NCI-H2171 (cell line): ENCODE results near the gene LOXL4.
"Not testable (repeated sequence)": the region's sequence is repeated elsewhere in the genome, so short reads cannot be mapped to it uniquely, and the experiment has no call there.

Experiments used
- DNase-seq: peaks from one replicate; lab custom pipeline; 2025; lab: John Stamatoyannopoulos, UW

LOXL4 gene

DNA sequence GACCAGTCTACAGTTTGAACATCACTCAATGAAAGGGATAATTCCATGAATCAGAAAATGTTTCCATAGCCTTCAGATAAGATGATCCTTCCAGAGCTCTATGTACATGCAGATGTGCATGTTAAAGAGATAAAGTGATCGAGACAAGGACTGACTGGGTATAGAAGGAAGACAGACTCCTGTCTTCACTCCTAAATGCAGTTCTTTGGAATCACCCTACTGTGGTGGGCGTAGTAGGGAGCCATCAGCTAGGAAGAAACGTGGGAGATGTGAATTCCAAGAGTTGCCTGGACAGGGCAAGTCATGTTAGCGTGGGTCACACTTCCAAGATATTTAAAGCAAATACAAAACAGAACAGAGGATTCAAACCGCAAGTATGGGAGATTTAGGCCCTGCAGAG lies 23.9 kb downstream of the LOXL4 start:
- DNase-seq, result no peak

- peak; percentile 8 for DNase-seq
These were observed 25.2 kb downstream of the LOXL4 start for GRCh38 chr10:98242823-98243222.

GRCh38 chr10:98240524-98240923 lies 27.5 kb downstream of the LOXL4 start:
- no peak for DNase-seq

DNA sequence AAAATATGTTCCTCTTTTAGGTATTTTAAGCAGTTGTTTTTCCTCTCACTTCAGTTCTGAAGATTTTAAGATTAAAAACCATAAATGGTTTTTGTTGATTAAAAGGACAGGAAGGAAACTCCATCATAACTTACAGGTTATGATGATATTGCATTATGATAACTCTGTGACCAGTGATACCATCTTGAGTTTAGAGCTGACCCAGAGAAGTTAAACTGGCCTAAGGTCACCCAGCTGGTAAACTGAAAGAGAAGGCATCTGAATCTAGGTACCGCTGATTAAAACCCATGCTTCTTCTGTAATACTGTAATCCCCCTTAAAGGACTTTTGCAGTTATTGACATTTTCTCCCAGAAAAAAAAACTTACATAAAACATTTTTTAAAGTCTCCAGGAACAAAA lies 29.6 kb downstream of the LOXL4 start:
- DNase-seq, result no peak

DNA sequence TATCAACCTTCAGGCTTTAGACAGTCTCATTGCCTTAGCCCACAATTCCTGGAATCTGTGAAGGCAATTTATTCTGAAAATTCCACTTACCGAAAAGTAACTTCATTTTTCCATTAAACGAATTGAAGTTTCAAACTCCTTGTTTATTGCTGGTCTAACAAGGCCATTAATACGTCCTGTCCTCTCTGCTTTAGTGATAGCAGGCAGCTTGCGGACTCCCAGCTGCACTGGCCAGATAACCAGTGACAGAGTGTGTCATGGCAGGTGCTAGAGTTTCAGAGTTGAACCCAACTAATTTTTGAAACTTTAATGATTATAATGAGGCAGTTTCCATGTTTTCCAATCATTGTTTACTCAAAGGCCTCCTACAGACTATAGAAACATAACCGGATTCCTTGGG lies 31.1 kb downstream of the LOXL4 start:
- DNase-seq, result no peak

- DNase-seq, result no peak
These were observed 32.1 kb downstream of the LOXL4 start for GRCh38 chr10:98235846-98236245.

GRCh38 chr10:98231417-98231816 lies 36.6 kb downstream of the LOXL4 start:
- DNase-seq, result no peak

DNA sequence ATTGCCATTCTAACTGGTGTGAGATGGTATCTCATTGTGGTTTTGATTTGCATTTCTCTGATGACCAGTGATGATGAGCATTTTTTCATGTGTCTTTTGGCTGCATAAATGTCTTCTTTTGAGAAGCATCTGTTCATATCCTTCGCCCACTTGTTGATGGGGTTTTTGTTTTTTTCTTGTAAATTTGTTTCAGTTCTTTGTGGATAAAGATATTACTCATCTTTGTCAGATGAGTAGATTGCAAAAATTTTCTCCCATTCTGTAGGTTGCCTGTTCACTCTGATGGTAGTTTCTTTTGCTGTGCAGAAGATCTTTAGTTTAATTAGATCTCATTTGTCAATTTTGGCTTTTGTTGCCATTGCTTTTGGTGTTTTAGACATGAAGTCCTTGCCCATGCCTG lies 39.7 kb downstream of the LOXL4 start:
- not testable (repeated sequence) for DNase-seq

GRCh38 chr10:98227713-98228112 lies 40.3 kb downstream of the LOXL4 start:
- not testable (repeated sequence) for DNase-seq

- DNase-seq, result no peak
These were observed 41.4 kb downstream of the LOXL4 start for GRCh38 chr10:98226508-98227144.

- no peak for DNase-seq
These were observed 43.0 kb downstream of the LOXL4 start for GRCh38 chr10:98224996-98225395.

DNA sequence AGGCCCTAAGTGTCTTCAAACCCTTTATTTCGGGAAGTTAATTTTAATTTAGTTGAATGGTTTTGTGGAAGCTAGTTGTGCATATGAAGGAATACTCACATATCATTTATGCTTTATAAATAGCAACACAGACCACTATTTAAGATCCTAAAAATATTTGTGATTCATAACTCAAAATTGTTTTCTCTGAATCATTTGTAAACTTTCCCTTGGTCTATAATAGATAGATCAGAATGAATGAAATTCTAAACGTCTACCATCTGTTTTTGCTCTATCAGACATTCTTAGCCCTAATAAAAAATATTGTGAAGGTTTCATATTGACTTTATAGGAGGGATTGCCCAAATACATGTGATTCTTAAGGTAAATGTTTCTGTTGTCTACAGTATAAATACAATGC lies 43.5 kb downstream of the LOXL4 start:
- DNase-seq, result no peak

DNA sequence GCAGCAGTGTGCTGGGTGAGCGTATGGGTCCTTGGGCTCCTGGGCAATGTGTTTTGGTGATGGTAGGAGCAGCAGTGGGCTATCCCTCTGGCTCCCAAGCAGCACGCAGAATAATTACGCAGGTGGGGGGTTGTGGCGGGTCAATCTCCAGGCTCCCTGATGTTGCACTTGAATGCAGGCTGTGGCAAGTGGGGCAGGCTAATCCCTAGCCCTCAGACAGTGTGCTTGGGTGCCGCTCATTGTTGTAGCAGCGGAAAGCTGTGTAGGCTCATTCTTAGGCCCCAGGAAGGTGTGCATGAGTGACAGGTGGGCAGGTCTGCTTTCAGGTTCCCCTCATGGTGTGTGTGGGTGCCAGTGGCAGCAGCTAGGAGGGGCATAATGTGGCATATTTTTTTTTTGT lies 44.1 kb downstream of the LOXL4 start:
- no peak for DNase-seq

GRCh38 chr10:98217801-98218200 lies 50.2 kb downstream of the LOXL4 start:
- DNase-seq, result no peak

DNA sequence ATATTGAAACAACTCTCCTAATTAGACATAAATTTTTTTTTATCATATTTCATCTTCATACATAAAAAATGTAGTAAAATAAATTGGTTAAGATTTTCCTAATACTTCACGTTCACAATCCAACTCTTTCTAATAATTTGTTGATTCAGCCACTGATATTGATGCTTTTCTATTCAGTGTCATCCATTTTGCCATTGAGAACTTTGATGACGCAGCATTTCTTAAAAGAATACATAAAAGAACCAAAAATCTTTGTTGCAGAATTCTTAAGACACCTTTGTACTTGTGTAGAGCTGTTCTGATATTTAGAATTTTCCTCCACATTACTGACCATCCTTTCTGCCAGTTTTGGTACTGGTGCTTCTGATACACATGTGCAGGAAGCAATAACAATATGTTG lies 52.6 kb downstream of the LOXL4 start:
- no peak for DNase-seq

DNA sequence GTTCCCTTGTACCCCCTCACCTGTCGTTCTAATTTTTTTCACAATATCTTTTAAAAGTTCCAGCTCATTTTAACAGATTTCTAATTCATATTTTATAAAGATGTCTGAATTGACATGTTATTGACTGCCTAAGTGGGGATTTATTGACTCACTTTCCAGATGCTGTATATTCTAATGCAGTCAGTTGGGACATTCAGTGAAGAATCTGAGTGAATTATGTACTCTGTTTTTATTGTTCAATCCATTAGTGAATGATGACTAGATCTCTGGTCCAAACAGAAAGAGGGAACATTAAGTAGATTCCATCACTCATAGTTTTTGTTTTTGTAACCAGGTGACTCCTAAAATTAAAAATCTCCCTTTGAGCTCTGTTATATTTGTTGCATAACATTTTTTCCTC lies 54.3 kb downstream of the LOXL4 start:
- no peak for DNase-seq

DNA sequence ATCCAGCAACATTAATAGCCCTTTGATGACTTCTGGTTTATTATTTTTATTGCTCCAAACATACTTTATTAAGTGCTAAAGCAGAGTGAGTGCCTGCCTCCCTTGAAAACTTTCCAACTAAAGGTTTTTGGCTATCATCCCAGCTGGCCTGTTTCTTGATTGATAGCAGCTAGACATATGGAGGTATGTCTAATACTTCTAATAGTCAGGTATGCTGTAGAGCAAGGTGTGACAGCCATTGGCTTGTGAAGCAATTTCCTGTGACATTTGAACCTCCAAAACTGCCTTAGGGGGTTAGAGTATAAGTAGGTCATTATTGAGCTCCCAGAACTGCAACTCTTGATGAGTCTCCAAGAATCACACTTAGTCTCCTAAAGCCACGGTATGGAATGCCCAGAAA lies 55.8 kb downstream of the LOXL4 start:
- no peak for DNase-seq

DNA sequence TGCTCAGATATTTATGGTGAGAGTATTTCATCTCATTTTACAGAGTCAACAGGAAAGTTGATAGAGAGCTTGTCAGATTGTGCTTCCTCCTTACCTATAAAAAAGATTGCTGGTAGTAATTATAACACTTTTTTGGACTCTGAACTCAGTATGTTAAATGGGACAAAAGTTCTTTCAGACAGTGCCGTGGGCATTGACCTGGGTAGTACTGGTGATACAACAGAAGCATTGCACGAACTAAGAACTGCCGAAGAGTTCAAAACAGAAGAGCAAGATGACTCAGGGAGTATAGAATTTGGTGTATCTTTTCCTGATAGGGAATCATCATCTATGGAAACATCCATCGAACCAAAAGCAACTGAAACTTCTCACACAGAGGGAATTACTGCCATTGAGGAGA lies 58.6 kb downstream of the LOXL4 start:
- no peak for DNase-seq

- DNase-seq, result no peak
These were observed 59.1 kb downstream of the LOXL4 start for GRCh38 chr10:98208925-98209324.

GRCh38 chr10:98205351-98205750 lies 62.6 kb downstream of the LOXL4 start:
- no peak for DNase-seq

GRCh38 chr10:98202378-98202777 lies 65.6 kb downstream of the LOXL4 start:
- DNase-seq, result no peak

DNA sequence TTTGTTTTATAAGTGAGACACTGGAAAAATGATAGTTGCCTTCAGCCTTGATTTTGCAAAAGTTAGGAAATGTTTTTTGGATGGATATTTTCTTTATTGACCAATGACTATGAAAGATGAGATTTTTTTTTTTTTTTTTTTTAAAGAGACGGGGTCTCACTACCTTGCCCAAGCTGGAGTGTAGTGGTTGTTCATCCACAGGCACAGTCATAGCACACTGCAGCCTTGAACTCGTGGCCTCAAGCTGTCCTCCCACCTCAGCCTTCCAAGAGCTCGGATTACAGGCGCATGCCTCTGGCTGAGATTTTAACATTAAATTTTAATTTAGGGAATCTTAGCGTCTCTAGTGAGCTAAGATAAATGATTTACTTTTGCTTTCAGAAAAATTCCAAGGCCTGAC lies 66.2 kb downstream of the LOXL4 start:
- no peak for DNase-seq
